DOHH2 (cell line): Measurements from ENCODE around the gene CPXM2.

Source experiments
- H3F3A ChIP-seq: fragments of 200-600 bp; sonication (generic), shearing (Covaris generic); 2 replicates; pipeline ENCODE4 v1.6.0; 2016; ENCODE audit warnings: antibody characterized with exemption, mild to moderate bottlenecking; ENCODE audit not compliant: control insufficient read depth, insufficient read depth
- H3K27ac ChIP-seq: fragments of 200-600 bp; sonication (generic); 2 replicates; pipeline ENCODE4 v1.5.1; 2014; ENCODE audit warnings: low read depth, mild to moderate bottlenecking, low read length, moderate library complexity
- H3K27me3 ChIP-seq: fragments of 200-600 bp; sonication (generic); 2 replicates; pipeline ENCODE4 v1.6.1; 2014; ENCODE audit warnings: mild to moderate bottlenecking, low read length, mixed read lengths; ENCODE audit not compliant: control insufficient read depth
- H3K36me3 ChIP-seq: fragments of 200-600 bp; sonication (generic); 2 replicates; pipeline ENCODE4 v1.6.1; 2014; ENCODE audit warnings: mild to moderate bottlenecking, low read length, moderate library complexity, mixed read lengths; ENCODE audit not compliant: control insufficient read depth
- H3K4me1 ChIP-seq: fragments of 200-600 bp; sonication (generic); 2 replicates; pipeline ENCODE4 v1.6.1; 2014; ENCODE audit warnings: mild to moderate bottlenecking, low read length, mixed read lengths; ENCODE audit not compliant: control insufficient read depth
- H3K4me2 ChIP-seq: fragments of 200-600 bp; sonication (generic); 2 replicates; pipeline ENCODE4 v1.6.0; 2014; ENCODE audit warnings: mild to moderate bottlenecking, low read length, moderate library complexity
- H3K4me3 ChIP-seq: fragments of 200-600 bp; sonication (generic); 2 replicates; pipeline ENCODE4 v1.5.1; 2014; ENCODE audit warnings: mild to moderate bottlenecking, low read length, mixed read lengths
- H3K79me2 ChIP-seq: fragments of 200-600 bp; sonication (generic); 2 replicates; pipeline ENCODE4 v1.6.1; 2014; ENCODE audit warnings: mild to moderate bottlenecking, low read length, mixed read lengths; ENCODE audit not compliant: control insufficient read depth
- H3K9me2 ChIP-seq: fragments of 200-600 bp; sonication (generic); replicated peaks from 2 replicates; pipeline ENCODE4 v1.6.1; 2014; ENCODE audit warnings: mild to moderate bottlenecking, low read length, mixed read lengths; ENCODE audit not compliant: control insufficient read depth
- H3K9me3 ChIP-seq: fragments of 200-600 bp; sonication (generic); 2 replicates; pipeline ENCODE4 v1.6.1; 2014; ENCODE audit warnings: antibody characterized with exemption, low read length, mixed read lengths; ENCODE audit not compliant: control insufficient read depth, insufficient read depth
- H4K20me1 ChIP-seq: fragments of 200-600 bp; sonication (generic); 2 replicates; pipeline ENCODE4 v1.6.0; 2014; ENCODE audit warnings: low read depth, mild to moderate bottlenecking, antibody characterized with exemption, low read length, moderate library complexity; ENCODE audit not compliant: control insufficient read depth, insufficient read depth
- EZH2phosphoT487 ChIP-seq: fragments of 200-600 bp; sonication (generic); IDR thresholded peaks from 2 replicates; pipeline ENCODE4 v1.6.1; 2017; ENCODE audit warnings: borderline replicate concordance, mild to moderate bottlenecking, antibody characterized with exemption, low read length, moderate library complexity, mixed read lengths
- TF ChIP-seq, protein P1 (sequence below): fragments of 200-600 bp; sonication (generic); IDR thresholded peaks from one replicate; pipeline ENCODE4 v1.5.1; 2014; ENCODE audit warnings: antibody characterized with exemption, mild to moderate bottlenecking, low read depth, low read length; ENCODE audit not compliant: poor library complexity, severe bottlenecking

CPXM2 gene

DNA sequence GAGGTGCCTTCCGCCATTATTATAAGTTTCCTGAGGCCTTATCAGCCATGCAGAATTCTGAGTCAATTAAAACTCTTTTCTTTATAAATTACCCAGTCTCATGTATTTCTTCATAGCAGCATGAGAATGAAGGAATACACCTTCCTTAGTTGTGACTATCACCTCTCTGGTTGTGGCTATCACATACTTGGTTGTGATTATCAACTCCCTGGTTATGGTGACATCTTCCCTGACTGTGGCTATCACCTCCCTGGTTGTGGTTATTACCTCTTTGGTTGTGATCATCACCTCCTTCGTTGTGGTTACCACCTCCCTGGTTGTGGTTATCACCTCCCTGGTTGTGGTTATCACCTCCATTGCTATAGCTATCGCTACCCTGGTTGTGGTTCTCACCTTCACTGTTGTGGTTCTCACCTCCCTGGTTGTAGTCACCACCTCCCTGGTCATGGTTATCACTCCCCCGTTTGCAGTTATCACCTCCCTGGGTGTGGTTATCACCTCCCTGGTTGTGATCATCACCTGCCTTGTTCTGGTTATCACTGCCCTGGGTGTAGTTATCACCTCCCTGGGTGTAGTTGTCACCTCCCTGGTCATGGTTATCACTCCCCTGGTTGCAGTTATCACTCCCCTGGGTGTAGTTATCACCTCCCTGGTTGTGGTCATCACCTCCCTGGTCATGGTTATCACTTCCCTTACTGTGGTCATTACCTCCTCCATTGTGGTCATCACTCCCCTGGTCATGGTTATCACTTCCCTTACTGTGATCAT is 119.5 kb downstream of the CPXM2 start:
- Histone ChIP-seq H3K36me3 (no peaks in the 10 kb centered on the region), H3K9me3 (peaks cover 7% of the 10 kb centered on the region; the same call in 1 of the 2 replicates), H3K4me3 (no peak overlapping the region), H3K27me3 (peaks cover 13% of the 10 kb centered on the region), H4K20me1 (no peaks in the 10 kb centered on the region), H3K79me2 (no peaks in the 10 kb centered on the region), H3K27ac (no peak overlapping the region), H3K9me2 (no peaks in the 10 kb centered on the region; the same call in 1 of the 2 replicates), H3F3A (peaks cover 5% of the 10 kb centered on the region; the same call in 1 of the 2 replicates), H3K4me1 (no peaks in the 10 kb centered on the region), H3K4me2 (no peak overlapping the region)
- no peak for TF ChIP-seq EZH2phosphoT487
- TF ChIP-seq, protein P1, sequence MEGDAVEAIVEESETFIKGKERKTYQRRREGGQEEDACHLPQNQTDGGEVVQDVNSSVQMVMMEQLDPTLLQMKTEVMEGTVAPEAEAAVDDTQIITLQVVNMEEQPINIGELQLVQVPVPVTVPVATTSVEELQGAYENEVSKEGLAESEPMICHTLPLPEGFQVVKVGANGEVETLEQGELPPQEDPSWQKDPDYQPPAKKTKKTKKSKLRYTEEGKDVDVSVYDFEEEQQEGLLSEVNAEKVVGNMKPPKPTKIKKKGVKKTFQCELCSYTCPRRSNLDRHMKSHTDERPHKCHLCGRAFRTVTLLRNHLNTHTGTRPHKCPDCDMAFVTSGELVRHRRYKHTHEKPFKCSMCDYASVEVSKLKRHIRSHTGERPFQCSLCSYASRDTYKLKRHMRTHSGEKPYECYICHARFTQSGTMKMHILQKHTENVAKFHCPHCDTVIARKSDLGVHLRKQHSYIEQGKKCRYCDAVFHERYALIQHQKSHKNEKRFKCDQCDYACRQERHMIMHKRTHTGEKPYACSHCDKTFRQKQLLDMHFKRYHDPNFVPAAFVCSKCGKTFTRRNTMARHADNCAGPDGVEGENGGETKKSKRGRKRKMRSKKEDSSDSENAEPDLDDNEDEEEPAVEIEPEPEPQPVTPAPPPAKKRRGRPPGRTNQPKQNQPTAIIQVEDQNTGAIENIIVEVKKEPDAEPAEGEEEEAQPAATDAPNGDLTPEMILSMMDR: no peak

DNA sequence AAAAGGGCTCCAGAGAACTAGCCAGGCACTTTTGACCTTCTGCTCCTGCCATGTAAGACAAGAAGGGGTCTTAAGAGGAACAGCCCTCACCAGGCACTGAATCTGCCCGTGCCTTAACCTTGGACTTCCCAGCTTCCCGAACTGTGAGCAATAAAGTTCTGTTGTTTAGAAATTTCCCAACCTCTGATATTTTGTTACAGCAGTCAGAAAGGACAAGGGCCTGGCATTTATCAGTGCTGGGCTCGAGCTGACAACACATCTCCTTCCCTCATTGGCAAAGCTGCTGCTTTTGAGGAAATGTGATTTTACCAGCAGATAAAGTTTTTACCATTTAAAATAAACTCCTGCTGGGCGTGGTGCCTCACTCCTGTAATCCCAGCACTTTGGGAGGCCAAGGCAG is 122.0 kb downstream of the CPXM2 start:
- H3K79me2 ChIP-seq: no peaks in the 10 kb centered on the region
- H3K27ac ChIP-seq: no peak overlapping the region
- H3F3A ChIP-seq: peaks cover 5% of the 10 kb centered on the region; the same call in 1 of the 2 replicates
- H3K9me3 ChIP-seq: peaks cover 7% of the 10 kb centered on the region; the same call in 1 of the 2 replicates
- no peaks in the 10 kb centered on the region for H3K36me3 ChIP-seq
- no peaks in the 10 kb centered on the region for H4K20me1 ChIP-seq
- no peak overlapping the region for H3K4me3 ChIP-seq
- peaks cover 22% of the 10 kb centered on the region for H3K27me3 ChIP-seq
- no peak overlapping the region for H3K4me2 ChIP-seq
- no peaks in the 10 kb centered on the region for H3K4me1 ChIP-seq
- no peaks in the 10 kb centered on the region; the same call in 1 of the 2 replicates for H3K9me2 ChIP-seq
- TF ChIP-seq, protein P1: no peak
- TF ChIP-seq EZH2phosphoT487: no peak

DNA sequence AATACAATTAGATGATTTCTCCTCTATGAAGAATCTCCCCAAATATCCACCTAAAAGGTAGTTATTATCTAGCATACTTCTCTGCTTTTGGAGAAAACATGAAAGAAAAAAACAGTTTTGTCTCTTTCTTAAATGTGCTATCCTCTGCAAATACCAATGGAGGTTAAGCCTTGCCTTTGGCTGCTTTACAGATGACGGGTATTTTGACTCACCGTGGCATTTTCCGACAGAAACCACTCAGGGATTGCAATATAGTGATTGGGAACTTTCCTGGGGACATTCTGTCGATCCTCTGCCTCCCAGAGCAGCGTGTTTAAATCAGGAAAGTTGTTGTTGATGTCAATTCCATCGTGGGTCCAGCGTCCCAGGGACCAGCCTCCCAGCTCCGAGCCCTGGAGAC is 124.8 kb downstream of the CPXM2 start:
- TF ChIP-seq, protein P1: no peak
- TF ChIP-seq EZH2phosphoT487: no peak
- Histone ChIP-seq H3K79me2 (no peaks in the 10 kb centered on the region), H3K9me2 (no peaks in the 10 kb centered on the region), H3K4me2 (no peak overlapping the region), H4K20me1 (no peaks in the 10 kb centered on the region), H3K36me3 (no peaks in the 10 kb centered on the region), H3K27ac (no peak overlapping the region), H3F3A (no peaks in the 10 kb centered on the region), H3K4me1 (no peaks in the 10 kb centered on the region), H3K4me3 (no peak overlapping the region), H3K9me3 (no peaks in the 10 kb centered on the region), H3K27me3 (peaks cover 22% of the 10 kb centered on the region)
